Suprapubic skin (tissue), 3 donors: Measurements from ENCODE around the gene MAN1C1.

Experiments used
- EP300 ChIP-seq: sonication (generic); formaldehyde crosslinking; IDR thresholded peaks from one replicate; pipeline ENCODE4 v1.6.1; 2017; ENCODE audit warnings: antibody characterized with exemption
- TF ChIP-seq, protein P1 (sequence below), 2 donors: fragments of 200-600 bp in 1 of 2; fragments of 450-650 bp in 1 of 2; sonication (generic) in 1 of 2; IDR thresholded peaks; one replicate each; pipeline ENCODE4 v1.5.1; 2016 to 2019; ENCODE audit warnings: antibody characterized with exemption in 2 of 2, mild to moderate bottlenecking in 1 of 2, moderate library complexity in 1 of 2

DNA sequence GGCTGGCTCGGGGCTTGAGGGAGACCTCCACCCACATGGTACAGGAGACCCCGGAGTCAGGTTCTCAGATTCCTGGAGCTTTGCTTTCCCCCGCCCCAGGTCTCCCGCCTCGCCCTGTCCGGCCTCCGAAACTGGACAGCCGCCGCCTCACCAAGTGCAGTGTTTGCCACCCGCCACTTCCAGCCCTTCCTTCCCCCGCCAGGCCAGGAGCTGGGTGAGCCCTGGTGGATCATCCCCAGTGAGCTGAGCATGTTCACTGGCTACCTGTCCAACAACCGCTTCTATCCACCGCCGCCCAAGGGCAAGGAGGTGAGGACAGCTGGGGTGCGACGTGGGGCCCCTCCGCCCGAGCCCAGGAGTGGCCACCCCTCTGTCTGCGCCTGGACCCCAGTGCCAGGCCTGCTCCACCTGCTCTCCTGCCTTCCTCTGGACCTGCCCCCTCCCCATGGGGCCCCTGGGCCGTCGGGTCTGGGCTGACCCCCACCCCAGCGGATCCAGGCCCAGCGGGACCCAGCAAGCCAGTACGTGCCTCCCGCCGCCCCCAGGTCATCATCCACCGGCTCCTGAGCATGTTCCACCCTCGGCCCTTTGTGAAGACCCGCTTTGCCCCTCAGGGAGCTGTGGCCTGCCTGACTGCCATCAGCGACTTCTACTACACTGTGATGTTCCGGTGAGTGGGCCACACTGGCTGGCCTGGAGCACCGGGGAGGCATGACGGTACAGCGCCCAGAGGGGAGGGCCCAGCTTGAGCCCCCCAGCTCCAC is 192.1 kb downstream of the MAN1C1 start:
- no peak for TF ChIP-seq EP300
- TF ChIP-seq, protein P1, sequence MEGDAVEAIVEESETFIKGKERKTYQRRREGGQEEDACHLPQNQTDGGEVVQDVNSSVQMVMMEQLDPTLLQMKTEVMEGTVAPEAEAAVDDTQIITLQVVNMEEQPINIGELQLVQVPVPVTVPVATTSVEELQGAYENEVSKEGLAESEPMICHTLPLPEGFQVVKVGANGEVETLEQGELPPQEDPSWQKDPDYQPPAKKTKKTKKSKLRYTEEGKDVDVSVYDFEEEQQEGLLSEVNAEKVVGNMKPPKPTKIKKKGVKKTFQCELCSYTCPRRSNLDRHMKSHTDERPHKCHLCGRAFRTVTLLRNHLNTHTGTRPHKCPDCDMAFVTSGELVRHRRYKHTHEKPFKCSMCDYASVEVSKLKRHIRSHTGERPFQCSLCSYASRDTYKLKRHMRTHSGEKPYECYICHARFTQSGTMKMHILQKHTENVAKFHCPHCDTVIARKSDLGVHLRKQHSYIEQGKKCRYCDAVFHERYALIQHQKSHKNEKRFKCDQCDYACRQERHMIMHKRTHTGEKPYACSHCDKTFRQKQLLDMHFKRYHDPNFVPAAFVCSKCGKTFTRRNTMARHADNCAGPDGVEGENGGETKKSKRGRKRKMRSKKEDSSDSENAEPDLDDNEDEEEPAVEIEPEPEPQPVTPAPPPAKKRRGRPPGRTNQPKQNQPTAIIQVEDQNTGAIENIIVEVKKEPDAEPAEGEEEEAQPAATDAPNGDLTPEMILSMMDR (IDR thresholded peaks at IDR 0.05): no peak
